GM21529 (cell line): ENCODE results near the gene ACACB.

Experiments used
- ATAC-seq: cut with Tn5 transposase; IDR thresholded peaks from one replicate; pipeline ENCODE4 v1.9.1; 2021; ENCODE audit not compliant: unreplicated experiment

ACACB gene

DNA sequence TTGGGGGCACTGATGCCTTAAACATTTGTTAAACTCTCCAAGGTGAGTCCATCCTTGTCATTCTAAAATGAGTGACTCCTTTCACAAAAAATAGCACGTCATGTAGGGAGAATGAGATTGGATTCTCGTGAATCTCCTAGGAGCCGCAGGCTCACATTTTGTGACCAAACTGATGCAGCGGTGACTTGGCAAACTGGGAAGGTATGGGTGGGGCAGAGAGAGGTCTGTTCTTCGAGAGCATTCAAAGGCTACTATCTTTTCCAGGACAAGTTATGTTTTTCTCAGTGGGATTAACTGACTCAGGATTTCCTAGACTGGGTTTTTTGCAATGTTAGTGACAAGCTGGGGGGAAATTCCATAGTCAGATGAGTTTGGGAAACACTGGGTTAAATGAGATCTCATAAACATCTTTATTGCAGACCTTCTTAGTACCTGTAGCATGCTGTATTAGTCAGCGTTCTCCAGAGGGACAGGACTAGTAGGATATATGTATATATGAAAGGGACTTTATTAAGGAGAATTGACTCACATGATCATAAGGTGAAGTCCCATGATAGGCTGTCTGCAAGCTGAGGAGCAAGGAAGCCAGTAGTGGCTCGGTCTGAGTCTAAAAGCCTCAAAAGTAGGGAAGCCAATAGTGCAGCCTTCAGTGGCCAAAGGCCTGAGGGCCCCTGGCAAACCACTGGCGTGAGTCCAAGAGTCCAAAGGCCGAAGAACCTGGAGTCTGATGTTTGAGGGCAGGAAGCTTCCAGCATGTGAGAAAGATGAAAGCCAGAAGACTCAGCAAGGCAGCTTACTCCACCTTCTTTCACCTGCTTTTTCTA, 131.7 kb downstream of the ACACB start:
- ATAC-seq, result no peak

GRCh38 chr12:109250523-109250922, 134.1 kb downstream of the ACACB start:
- no peak for ATAC-seq

- no peak for ATAC-seq
Measured at GRCh38 chr12:109252799-109253198, 136.4 kb downstream of the ACACB start.

DNA sequence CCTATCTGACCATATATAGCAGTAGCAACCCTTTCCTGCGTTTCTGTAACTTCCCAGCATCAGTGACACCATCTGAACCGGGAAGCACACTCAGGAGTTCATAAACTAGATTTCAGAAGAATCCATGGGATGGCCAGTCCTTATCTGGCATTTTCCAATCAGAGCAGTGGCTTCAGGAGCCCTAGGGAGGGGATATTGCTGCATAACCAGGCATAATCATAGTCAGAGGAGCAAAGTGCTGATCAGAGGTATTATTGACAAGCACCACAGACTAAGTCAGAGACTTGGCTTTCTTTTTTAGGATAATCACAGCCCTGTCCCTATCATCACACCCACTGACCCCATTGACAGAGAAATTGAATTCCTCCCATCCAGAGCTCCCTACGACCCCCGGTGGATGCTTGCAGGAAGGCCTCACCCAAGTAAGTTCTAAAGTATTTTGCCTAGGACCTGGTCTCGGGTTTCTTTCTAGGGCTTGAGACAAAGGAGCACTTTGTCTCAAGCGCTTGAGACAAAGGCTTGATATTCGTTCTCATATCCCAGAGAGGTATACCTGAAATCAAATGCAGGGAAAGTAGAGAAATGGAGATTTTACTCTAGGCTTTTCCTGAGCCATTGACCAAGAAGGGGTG, 137.6 kb downstream of the ACACB start:
- ATAC-seq, result no peak

GRCh38 chr12:109255377-109255776, 139.0 kb downstream of the ACACB start:
- ATAC-seq, result no peak

DNA sequence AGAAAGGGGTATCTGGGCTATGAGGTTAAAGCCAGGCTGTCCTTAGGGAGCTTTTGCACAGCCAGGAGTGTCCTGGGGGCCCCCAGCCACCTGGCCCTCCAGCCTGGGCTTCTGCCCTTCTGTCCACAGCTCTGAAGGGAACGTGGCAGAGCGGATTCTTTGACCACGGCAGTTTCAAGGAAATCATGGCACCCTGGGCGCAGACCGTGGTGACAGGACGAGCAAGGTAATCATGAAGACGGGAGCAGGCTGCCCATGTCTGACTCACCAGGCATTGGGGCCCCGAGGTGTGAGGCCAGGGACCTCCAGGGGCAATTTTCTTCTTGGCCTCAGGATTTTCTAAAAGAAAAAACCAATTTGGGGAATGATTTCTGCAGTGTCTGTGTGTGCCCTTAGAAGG, 139.6 kb downstream of the ACACB start:
- no peak for ATAC-seq

DNA sequence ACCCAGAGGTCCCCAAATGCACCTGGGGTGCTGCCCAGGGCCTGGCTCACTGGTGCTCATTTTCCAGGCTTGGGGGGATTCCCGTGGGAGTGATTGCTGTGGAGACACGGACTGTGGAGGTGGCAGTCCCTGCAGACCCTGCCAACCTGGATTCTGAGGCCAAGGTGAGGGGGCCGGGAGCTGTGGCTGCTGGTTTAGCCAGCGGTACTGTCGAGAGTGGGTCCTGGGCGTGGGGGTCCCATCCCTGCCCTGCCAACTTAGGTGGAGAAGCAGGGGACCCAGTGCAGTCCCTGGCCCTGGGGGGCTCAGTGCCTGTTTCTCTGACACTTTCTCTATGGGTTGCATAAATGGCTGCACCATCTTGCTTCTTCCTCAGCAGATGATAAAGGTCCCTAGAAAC, 141.8 kb downstream of the ACACB start:
- no peak for ATAC-seq

DNA sequence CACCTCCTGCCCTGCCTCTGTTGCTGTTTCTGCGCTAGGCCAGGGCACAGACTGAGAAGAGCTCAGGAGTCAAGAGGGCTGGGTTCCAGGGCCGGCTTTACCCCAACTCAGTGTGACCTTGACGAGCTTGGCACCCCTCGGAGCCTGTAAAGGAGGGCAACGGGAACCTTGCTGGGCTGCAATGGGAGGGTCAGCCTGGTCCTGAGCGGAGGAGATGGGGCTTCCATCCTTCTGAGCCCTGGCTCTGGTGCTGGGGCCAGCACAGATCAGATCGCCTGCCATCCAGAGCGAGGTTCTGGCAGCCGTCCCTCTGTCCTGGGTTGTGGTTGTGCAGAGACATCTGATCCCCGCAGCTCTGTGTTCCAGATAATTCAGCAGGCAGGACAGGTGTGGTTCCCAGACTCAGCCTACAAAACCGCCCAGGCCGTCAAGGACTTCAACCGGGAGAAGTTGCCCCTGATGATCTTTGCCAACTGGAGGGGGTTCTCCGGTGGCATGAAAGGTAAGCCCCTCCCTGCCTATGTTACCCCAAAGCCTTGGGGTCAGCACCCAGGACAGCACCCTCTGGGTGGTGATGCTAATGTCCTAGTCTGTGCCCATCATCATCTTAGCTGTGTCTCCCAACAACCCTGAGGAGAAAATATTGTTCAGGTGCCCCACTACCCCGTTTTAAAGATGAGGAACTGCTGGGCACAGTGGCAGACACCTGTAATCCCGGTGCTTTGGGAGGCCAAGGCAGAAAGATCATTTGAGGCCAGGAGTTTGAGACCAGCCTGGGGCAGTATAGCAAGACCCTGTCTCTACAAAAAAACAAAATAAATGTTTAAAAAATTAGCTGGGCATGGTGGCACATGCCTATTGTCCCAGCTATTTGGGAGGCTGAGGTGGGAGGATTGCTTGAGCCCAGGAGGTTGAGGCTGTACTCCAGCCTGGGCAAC, 142.5 kb downstream of the ACACB start:
- ATAC-seq, result no peak

DNA sequence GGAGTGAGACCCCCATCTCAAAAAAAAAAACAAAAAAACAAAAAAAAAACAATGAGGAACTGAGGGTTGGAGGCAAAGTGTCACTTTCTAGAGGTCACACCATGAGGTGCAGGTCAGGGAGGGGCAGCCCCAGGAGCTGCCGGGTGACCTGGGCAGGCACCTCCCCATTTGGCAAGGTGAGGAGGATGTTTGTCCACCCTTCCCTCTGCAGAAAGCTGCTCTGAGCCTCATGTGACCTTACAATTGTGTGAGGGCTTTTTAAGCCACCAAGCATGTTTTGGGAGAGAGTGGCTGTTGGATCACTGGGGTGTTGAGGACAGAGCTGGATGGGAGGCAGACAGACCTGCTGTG, 143.1 kb downstream of the ACACB start:
- no peak for ATAC-seq

DNA sequence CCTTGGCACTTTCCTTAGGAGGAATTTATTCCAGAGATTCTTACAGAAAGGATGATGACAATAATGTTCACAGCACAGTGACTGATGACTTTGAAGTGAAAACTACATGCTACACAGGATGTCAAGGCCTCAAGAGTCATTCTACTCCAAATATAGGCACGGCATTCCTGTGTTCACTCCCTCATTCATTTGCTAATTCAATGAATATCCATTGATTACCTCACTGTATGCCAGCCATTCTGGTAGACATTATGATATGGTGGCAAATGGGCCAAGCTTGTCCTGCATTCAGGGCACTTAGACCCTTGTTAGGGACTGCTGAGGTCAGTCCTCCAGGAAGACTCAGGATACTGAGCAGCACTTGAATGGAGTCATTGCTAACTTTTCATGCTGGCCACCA, 144.7 kb downstream of the ACACB start:
- ATAC-seq, result no peak

DNA sequence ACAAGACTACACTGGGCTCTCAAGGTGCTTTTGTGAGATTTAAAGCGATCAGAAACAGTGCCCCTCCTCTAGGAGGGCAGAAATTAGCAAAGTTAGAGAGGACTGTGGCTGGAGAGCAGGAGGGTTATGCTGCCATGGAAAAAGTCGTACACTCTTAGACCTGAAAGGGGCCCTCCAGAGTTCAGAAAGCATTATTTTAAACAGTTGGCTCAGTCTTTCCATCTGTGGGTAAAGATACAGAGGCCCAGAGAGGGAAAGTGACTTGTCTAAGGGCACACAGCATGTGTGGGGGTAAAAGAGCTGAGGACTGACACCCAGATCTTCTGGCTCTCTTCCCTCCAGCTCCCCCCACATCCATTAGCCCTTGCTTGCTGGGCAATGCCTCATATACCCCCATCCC, 145.6 kb downstream of the ACACB start:
- no peak for ATAC-seq

GRCh38 chr12:109263439-109263838, 147.1 kb downstream of the ACACB start:
- ATAC-seq, result no peak

- no peak for ATAC-seq
Measured at GRCh38 chr12:109264095-109264942, 147.9 kb downstream of the ACACB start.

DNA sequence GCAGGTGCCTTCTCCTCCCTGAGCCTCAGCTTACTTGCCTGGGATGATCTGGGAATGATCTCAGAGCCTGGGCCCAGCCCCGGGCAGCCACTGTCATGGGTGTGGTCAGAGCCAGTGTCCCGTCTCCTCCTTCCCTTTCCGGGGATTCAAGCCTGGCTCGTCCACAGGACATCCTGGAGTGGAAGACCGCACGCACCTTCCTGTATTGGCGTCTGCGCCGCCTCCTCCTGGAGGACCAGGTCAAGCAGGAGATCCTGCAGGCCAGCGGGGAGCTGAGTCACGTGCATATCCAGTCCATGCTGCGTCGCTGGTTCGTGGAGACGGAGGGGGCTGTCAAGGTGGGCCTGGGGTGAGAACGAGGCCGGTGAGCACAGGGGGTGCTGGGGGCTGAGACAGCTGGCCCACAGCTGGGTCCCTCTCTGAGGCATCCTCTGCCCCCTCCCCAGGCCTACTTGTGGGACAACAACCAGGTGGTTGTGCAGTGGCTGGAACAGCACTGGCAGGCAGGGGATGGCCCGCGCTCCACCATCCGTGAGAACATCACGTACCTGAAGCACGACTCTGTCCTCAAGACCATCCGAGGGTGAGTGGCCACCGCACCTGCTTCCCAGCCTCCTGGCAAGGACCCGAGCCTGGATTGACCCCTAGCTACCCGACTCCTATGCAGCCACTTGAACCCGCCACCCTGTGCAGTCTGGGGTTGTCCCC, 148.7 kb downstream of the ACACB start:
- no peak for ATAC-seq

GRCh38 chr12:109266106-109266879, 149.9 kb downstream of the ACACB start:
- ATAC-seq, result no peak

DNA sequence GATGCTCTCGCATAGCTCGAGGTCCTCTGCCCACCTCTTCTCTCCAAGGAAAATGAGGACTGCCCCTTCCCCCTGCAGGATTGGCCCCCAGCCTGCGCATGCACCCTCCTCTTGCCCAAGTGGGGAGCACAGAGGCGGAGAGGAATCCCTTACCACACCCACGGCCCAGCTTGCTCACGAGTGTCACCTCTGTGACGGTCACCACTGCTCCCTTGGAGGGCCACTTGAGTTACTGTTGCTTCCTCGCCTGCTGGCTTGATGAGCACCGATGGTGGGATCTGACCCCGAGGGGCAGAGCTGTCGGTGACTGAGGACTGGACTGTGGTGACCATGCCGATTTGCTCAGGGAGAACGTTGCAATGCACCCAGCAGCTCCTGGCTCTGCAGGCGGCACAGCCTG, 151.0 kb downstream of the ACACB start:
- no peak for ATAC-seq

GRCh38 chr12:109268896-109269295, 152.5 kb downstream of the ACACB start:
- no peak for ATAC-seq

DNA sequence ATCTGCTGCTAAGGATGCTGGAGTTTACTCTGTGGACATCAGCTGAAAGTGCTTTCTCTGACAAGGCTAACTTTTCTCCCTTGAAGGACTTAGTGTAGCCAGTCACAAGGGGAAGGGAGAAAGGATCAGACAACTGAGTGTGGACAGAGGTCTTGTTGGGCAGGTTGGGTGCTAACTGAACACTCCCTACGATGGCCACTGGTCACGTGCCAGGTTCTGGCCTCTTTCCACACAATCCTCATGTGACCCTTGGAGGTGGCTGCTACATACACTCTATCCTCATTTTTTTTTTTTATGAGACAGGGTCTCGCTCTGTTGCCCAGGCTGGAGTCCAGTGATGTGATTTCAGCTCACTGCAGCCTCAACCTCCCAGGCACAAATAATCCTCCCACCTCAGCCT, 153.0 kb downstream of the ACACB start:
- ATAC-seq, result no peak

DNA sequence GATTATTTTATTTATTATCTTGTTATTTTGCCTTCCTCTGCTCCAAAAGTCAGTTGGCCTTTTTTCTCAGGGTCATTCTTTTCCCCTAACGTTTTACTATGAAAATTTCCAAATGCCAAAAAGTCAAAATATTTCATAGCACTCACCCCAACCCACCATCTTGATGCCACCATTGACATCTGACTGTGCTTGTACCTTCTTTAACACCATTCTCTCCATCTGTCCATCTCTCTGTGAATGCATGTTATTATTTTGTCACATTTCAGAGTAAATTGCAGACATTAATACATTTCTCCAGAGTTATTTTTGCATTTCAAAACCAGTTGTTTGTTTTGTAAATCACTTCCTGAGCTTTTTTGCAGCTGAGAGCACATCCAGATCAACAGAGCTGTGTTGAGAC, 154.1 kb downstream of the ACACB start:
- no peak for ATAC-seq
